ENCODE data around the gene NCMAP. TPM values are rescaled to one million over a fixed set of nuclear protein-coding genes. Genes with fewer than 3 reads are reported as not detected.

NCMAP gene
- polyA plus RNA-seq (2011; rRNA removed) (not detected in 2 replicates), polyA minus RNA-seq (2011; rRNA and poly(A)+ RNA removed) (not detected in 2 replicates)

GRCh38 chr1:24555591-24556413, at the start of gene NCMAP:
Gene NCMAP, plus strand, starts transcription at chr1:24556087. Its CDS starts 39,344 bp downstream, at chr1:24595431.
- no peak within 1 kb of the TSS for H3K4me3 ChIP-seq (ENCODE audit: low read depth, low read length)
- no peak for DNase-seq (ENCODE audit: low read depth, low spot score)
- no peaks in the 10 kb centered on the region; the same call in 1 of the 2 replicates for H3K9me3 ChIP-seq (ENCODE audit: control insufficient read depth, insufficient read depth, low read length)
- ChIA-PET CTCF (interaction anchor here (1.2 kb wide), 1 partner anchor 31 kb away, joined by 3 read pairs; no protein-coding TSS in a partner anchor), POLR2A (no interaction called here)
- H3K27ac ChIP-seq (ENCODE audit: low read depth, low read length): no peak within 1 kb of the TSS
- TF ChIP-seq CTCF (IDR thresholded peaks at IDR 0.05; ENCODE audit: low read depth, low read length): no peak
- peaks cover 53% of the 10 kb centered on the region for H3K27me3 ChIP-seq (ENCODE audit: control insufficient read depth, insufficient read depth, low read length)

- ChIA-PET POLR2A (no interaction called here), CTCF (no interaction called here)
- H3K9me3 ChIP-seq (ENCODE audit: control insufficient read depth, insufficient read depth, low read length): no peaks in the 10 kb centered on the region; the same call in 1 of the 2 replicates
- H3K4me3 ChIP-seq (ENCODE audit: low read depth, low read length): no peak overlapping the region
- TF ChIP-seq CTCF (IDR thresholded peaks at IDR 0.05; ENCODE audit: low read depth, low read length): no peak
- H3K27me3 ChIP-seq (ENCODE audit: control insufficient read depth, insufficient read depth, low read length): peaks cover 17% of the 10 kb centered on the region
- no peak overlapping the region for H3K27ac ChIP-seq (ENCODE audit: low read depth, low read length)
- no peak for DNase-seq (ENCODE audit: low read depth, low spot score)
Measured at GRCh38 chr1:24506691-24507381, 49.1 kb upstream of the NCMAP start.

- Histone ChIP-seq H3K27me3 (ENCODE audit: control insufficient read depth, insufficient read depth, low read length) (peaks cover 17% of the 10 kb centered on the region), H3K9me3 (ENCODE audit: control insufficient read depth, insufficient read depth, low read length) (no peaks in the 10 kb centered on the region; the same call in 1 of the 2 replicates), H3K27ac (ENCODE audit: low read depth, low read length) (no peak overlapping the region), H3K4me3 (ENCODE audit: low read depth, low read length) (no peak overlapping the region)
- no peak for DNase-seq (ENCODE audit: low read depth, low spot score)
- ChIA-PET CTCF (interaction anchor here (0.5 kb wide), 1 partner anchor 35 kb away, joined by 3 read pairs; no protein-coding TSS in a partner anchor), POLR2A (no interaction called here)
- TF ChIP-seq CTCF (IDR thresholded peaks at IDR 0.05; ENCODE audit: low read depth, low read length): no peak
Measured at GRCh38 chr1:24507405-24507804, 48.5 kb upstream of the NCMAP start.

GRCh38 chr1:24508911-24509310, 47.0 kb upstream of the NCMAP start:
- ChIA-PET CTCF (no interaction called here), POLR2A (no interaction called here)
- no peaks in the 10 kb centered on the region for H3K9me3 ChIP-seq (ENCODE audit: control insufficient read depth, insufficient read depth, low read length)
- H3K27me3 ChIP-seq (ENCODE audit: control insufficient read depth, insufficient read depth, low read length): peaks cover 12% of the 10 kb centered on the region
- no peak overlapping the region for H3K27ac ChIP-seq (ENCODE audit: low read depth, low read length)
- DNase-seq (ENCODE audit: low read depth, low spot score): no peak
- TF ChIP-seq CTCF (IDR thresholded peaks at IDR 0.05; ENCODE audit: low read depth, low read length): no peak
- no peak overlapping the region for H3K4me3 ChIP-seq (ENCODE audit: low read depth, low read length)

GRCh38 chr1:24513706-24514105, 42.2 kb upstream of the NCMAP start:
- H3K27ac ChIP-seq (ENCODE audit: low read depth, low read length): no peak overlapping the region
- TF ChIP-seq CTCF (IDR thresholded peaks at IDR 0.05; ENCODE audit: low read depth, low read length): no peak
- H3K4me3 ChIP-seq (ENCODE audit: low read depth, low read length): no peak overlapping the region
- POLR2A ChIA-PET: no interaction called here
- H3K9me3 ChIP-seq (ENCODE audit: control insufficient read depth, insufficient read depth, low read length): no peaks in the 10 kb centered on the region
- no peaks in the 10 kb centered on the region for H3K27me3 ChIP-seq (ENCODE audit: control insufficient read depth, insufficient read depth, low read length)
- DNase-seq (ENCODE audit: low read depth, low spot score): no peak
- CTCF ChIA-PET: interaction anchor here (1.1 kb wide), 1 partner anchor 73 kb away, joined by 3 read pairs; no protein-coding TSS in a partner anchor
